ACC112 (cell line): Measurements from ENCODE around the gene PTGFRN.

ENCODE experiments used
- H2AFZ ChIP-seq: fragments of 200-600 bp; sonication (generic); one replicate; pipeline ENCODE4 v1.6.0; 2017; ENCODE audit warnings: antibody characterized with exemption, low read length; ENCODE audit not compliant: unreplicated experiment
- H3K27ac ChIP-seq: fragments of 200-600 bp; sonication (generic); 2 replicates; pipeline ENCODE4 v1.5.1; 2014; ENCODE audit warnings: low read depth, mild to moderate bottlenecking, antibody characterized with exemption, low read length, moderate library complexity
- H3K27me3 ChIP-seq: fragments of 200-600 bp; sonication (generic); 2 replicates; pipeline ENCODE4 v1.6.1; 2014; ENCODE audit warnings: mild to moderate bottlenecking, antibody characterized with exemption, low read length, moderate library complexity, mixed read lengths; ENCODE audit not compliant: insufficient read depth
- H3K36me3 ChIP-seq: fragments of 200-600 bp; sonication (generic); 2 replicates; pipeline ENCODE4 v1.6.1; 2016; ENCODE audit warnings: mild to moderate bottlenecking, antibody characterized with exemption, low read length, moderate library complexity, mixed read lengths; ENCODE audit not compliant: insufficient read depth
- H3K4me1 ChIP-seq: fragments of 200-600 bp; sonication (generic); one replicate; pipeline ENCODE4 v1.6.1; 2016; ENCODE audit warnings: low read length, mixed read lengths; ENCODE audit not compliant: insufficient read depth, unreplicated experiment, control insufficient read depth
- H3K4me3 ChIP-seq: fragments of 200-600 bp; sonication (generic); 2 replicates; pipeline ENCODE4 v1.5.1; 2014; ENCODE audit warnings: mild to moderate bottlenecking, low read depth, low read length
- H3K79me2 ChIP-seq: fragments of 200-600 bp; sonication (generic); one replicate; pipeline ENCODE4 v1.6.0; 2016; ENCODE audit warnings: low read length; ENCODE audit not compliant: control insufficient read depth, unreplicated experiment, insufficient read depth

The PTGFRN gene

DNA sequence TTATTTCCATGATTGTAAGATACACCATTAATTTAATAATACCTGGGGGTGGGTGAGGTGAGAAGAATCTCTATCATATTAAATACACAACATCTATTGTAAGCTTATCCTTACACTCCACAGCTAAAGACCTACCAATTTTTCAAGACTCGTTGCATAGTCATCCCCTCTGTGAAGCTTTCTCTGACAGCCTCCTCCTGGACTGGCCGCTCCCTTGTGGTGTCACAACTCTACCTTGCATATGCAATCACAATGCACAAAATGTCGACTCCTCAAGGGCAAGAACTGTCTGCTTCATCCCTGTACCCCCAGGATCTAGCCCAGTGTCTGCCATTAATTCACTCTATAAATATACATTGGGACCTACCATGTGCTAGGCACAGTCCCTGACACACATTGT, 2.4 kb upstream of the PTGFRN start:
- Histone ChIP-seq H3K36me3 (no peaks in the 10 kb centered on the region), H3K27me3 (0 out of 2 replicates have a peak, but pooled peaks cover under 1% of the 10 kb centered on the region), H3K27ac (no peak overlapping the region), H3K79me2 (peaks cover 14% of the 10 kb centered on the region), H3K4me3 (no peak overlapping the region), H2AFZ (no peak overlapping the region), H3K4me1 (peaks cover 13% of the 10 kb centered on the region)

DNA sequence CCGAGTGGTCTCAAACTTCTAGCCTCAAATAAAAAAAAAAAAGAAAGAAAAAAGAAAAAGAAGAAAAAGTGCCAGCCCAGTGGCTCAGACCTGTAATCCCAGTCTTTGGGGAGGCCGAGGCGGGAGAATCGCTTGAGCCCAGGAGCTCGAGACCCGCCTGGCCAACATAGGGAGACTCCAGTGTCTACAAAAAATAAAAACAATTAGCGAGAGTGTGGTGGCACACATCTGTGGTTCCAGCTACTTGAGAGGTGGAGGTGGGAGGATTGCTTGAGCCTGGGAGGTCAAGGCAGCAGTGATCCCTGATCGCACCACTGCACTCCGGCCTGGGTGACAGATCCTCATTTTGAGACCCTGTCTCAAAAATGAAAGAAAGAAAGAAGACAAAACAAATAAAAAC, 1.4 kb upstream of the PTGFRN start:
- peaks cover 23% of the 10 kb centered on the region for H3K79me2 ChIP-seq
- H3K27ac ChIP-seq: no peak overlapping the region
- H3K4me3 ChIP-seq: no peak overlapping the region
- H2AFZ ChIP-seq: no peak overlapping the region
- no peaks in the 10 kb centered on the region for H3K36me3 ChIP-seq
- H3K27me3 ChIP-seq: no peaks in the 10 kb centered on the region
- peaks cover 13% of the 10 kb centered on the region for H3K4me1 ChIP-seq

DNA sequence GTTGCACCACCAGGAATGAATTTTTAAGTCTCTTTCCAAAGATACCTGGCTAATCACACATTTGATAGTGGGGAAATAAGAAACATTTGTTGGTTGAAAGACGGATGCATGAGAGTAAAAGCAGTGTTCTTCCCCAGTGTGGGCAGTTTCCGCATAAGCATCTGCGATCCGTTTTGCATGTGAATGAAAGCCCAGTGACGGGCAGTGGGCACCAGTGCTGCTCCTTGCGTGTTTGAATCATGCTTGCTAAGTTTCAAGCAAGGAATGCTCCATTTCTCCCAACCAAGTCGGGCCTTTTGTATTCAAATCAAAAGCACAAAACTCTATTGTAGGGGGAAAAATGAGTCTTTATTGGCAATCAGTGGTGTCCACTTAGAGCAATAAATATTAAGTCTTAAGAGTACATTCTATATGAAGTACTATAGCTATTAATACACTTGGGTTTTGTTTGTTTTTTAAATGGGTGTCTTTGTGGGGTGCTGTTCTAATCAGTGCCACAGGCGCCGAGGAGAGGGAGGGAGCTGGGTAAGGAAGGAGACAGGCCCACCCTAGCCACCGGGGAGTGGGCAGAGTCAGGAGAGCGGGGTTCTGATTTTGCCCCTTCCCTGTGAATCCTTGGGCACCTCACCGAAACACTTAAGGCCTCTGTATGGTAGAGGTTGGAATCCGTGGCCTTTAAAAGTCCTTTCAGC, 750 bp upstream of the PTGFRN start:
- H3K79me2 ChIP-seq: peaks cover 26% of the 10 kb centered on the region
- peaks cover 13% of the 10 kb centered on the region for H3K4me1 ChIP-seq
- H2AFZ ChIP-seq: peak overlapping the region; percentile 65
- no peaks in the 10 kb centered on the region for H3K27me3 ChIP-seq
- no peaks in the 10 kb centered on the region for H3K36me3 ChIP-seq
- H3K27ac ChIP-seq: no peak overlapping the region
- peak overlapping the region; percentile 90 for H3K4me3 ChIP-seq

DNA sequence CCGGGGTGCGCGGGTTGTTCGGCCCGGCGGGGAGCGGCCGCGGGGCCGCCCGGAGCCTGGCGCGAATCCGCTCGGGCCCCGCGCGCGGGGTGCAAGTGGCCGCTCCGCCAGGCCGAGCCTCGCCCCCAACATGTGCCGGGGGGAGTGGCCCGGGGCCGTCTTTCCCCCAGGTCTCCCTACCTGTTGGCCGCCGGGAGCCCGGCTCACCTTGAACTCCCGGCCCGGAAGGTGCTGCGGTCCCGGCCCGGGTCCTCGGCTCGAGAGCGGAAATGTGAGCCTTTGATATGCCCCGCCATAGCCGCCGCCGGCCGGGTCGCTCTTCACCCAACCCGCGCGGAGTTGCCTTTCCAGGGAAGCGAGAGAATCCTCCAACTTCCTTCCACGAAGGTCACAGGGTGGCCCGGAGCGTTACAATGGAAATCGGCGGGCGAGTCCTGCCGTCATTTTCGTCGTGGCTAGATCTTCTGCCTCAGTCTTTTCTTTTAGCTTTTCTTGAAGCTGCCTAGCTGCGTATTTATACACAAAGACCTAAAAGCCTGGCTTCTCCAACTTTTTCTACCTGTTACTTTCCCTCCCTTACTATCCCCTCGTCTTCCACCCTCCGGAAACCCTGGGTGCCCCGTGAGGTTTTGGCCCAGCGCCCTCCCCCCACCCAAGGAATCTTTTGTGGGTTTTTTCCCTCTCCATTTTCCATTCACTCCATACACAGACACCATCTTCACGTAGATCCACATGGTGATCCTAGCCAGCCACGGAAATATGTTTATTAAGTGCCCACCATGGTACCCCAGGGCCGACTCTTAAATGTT, 867 bp downstream of the PTGFRN start:
- Histone ChIP-seq H3K27ac (peak overlapping the region; percentile 24; the same call in 1 of the 2 replicates), H2AFZ (peak overlapping the region; percentile 83)

DNA sequence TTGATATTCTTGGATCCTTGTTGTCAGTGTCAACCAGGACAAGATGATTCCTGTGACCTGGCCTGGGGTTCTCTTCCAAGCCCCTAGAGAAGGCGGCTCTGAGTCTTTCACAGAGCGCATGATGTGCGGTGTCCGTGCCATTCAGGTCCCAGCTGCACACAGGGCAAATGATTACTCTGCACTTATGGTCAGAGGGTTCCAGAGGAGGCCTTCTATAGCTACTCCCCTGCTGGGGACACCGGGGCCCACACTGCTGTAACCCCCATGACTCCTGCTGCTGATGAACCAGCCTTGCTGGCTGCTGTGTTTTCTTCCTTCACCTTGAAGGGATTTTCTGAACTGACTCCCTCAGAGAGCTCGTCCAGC, 1.5 kb downstream of the PTGFRN start:
- Histone ChIP-seq H3K4me1 (peaks cover 17% of the 10 kb centered on the region), H3K79me2 (peaks cover 32% of the 10 kb centered on the region), H2AFZ (no peak overlapping the region), H3K27ac (no peak overlapping the region), H3K27me3 (no peaks in the 10 kb centered on the region), H3K36me3 (no peaks in the 10 kb centered on the region), H3K4me3 (peak overlapping the region; percentile 90)

More for the DNA sequence above, 867 bp downstream of the PTGFRN start:
- H3K4me1 ChIP-seq: peaks cover 17% of the 10 kb centered on the region
- H3K79me2 ChIP-seq: peaks cover 31% of the 10 kb centered on the region
- H3K4me3 ChIP-seq: peak overlapping the region; percentile 90
- H3K27me3 ChIP-seq: no peaks in the 10 kb centered on the region
- H3K36me3 ChIP-seq: no peaks in the 10 kb centered on the region

DNA sequence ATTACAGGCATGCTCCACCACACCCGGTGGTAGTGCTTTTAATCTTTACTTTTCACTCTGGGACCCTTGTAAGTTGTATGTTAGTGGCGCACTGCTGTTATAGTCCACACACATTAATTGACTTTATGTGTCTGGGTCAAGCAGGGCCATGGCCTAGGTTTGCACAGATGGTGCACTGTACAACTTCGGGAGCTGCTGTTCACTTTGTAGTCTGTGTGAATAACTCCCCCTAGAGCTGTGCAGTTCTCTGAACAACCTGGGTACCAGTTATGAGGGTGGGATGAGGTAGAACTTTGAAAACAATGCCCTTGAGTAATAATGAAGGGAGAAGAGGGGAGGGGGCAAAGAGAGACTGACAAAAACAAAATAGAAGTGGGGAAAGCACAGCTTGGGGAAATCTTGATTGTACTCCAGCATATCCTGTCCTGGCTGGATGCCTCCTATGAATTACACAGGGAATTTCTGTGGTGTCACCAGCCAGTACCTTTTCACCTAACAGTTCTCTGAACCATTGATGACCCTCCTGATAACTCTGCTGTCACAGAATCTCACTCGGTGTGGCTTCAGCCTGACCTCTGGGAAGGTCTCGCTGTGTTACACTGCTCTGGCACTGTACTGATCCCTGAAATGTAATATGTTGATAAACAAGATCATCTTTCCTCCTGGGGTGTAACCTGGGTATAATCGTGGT, 2.2 kb downstream of the PTGFRN start:
- Histone ChIP-seq H3K79me2 (peaks cover 39% of the 10 kb centered on the region), H3K27ac (no peak overlapping the region), H3K36me3 (no peaks in the 10 kb centered on the region), H3K4me1 (peaks cover 21% of the 10 kb centered on the region), H2AFZ (no peak overlapping the region), H3K27me3 (no peaks in the 10 kb centered on the region), H3K4me3 (no peak overlapping the region)

DNA sequence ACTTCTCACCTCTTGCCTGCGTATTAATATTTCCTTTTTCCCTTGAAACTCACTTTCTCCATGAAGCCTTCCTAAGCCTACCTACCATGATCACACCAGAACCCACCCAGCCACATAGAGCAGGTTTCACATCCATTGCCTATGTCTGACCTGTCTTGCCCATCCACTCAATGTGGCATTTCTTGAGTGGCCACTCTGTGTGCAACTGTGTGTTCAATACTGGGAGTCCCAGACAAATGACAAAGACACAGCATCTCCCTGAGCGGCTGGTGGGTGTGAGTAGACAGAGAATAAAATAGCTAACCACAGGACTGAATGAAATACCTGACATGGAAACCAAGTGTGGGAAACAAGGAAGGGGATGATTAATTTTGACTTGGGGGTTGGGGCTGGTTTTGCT, 3.1 kb downstream of the PTGFRN start:
- Histone ChIP-seq H3K27me3 (no peaks in the 10 kb centered on the region), H3K36me3 (no peaks in the 10 kb centered on the region), H2AFZ (no peak overlapping the region), H3K4me1 (peaks cover 21% of the 10 kb centered on the region), H3K79me2 (peaks cover 42% of the 10 kb centered on the region), H3K27ac (no peak overlapping the region), H3K4me3 (no peak overlapping the region)

DNA sequence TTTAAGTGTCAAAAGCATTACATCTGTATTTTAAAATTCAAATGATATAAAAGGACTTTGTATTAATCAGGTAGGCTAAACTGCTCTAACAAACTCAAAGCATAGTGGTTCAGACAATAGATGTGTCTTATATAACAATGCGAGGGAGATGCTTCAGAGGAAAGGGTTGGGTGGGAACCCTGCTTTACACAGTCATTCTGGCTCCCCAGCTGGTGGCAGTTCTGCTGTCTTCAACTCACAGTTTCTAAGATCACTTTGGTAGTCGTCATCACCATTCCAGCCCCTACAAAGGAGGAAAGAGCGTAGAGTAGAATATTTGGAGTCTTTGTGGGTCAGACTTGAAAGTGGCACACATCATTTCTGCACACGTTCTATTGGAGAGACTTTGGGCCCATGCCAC, 4.2 kb downstream of the PTGFRN start:
- Histone ChIP-seq H3K27me3 (no peaks in the 10 kb centered on the region), H3K27ac (no peak overlapping the region), H3K79me2 (peaks cover 42% of the 10 kb centered on the region), H2AFZ (no peak overlapping the region), H3K4me1 (peaks cover 20% of the 10 kb centered on the region), H3K4me3 (no peak overlapping the region), H3K36me3 (no peaks in the 10 kb centered on the region)

DNA sequence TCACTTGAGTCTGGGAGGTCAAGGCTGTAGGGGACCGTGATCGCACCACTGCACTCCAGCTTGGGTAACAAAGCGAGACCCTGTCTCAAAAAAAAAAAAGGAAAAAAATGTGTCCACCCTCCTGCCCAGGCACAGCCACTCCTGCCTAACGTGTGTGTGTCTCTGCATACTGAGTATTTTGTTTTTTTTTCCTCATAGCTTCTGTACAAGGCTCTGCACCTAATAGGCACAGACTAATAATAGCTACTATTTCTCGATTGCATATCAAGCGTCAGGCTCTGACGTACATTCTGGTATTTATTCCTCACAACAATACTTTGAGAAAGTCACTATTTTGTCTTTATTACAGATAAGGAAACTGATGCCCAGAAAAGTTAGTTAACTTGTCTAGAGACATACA, 5.0 kb downstream of the PTGFRN start:
- no peak overlapping the region for H2AFZ ChIP-seq
- H3K79me2 ChIP-seq: peaks cover 42% of the 10 kb centered on the region
- peaks cover 20% of the 10 kb centered on the region for H3K4me1 ChIP-seq
- peak overlapping the region; percentile 28; the same call in 1 of the 2 replicates for H3K4me3 ChIP-seq
- H3K27me3 ChIP-seq: no peaks in the 10 kb centered on the region
- no peak overlapping the region for H3K27ac ChIP-seq
- H3K36me3 ChIP-seq: no peaks in the 10 kb centered on the region

DNA sequence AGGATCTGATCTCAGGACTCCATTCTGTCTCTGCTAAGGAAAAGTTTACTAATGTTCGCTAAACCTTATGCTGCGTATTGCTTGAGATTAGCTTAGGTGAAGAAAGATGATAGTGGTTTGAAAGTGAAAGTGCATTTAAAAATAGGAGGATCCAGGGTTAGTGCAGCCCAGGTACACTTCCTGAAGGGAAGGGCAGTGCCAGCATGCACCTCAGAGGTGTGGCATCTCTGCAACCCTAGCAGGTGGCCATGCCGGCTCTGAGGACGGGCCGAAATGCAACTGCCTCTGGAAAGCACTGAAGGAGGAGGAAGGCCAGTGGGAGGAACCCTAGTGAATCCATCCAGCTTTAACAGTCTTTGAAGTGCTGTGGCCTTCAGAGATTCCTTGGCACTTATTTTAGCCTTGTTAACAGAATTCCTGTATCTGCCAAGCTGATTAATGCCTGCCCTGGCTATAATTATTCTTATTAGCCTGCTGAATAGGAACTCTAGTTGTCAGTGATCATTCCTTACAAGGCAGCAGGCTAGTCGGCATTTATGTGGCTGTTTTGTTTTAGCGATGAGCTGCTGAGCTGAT, 5.5 kb downstream of the PTGFRN start:
- H3K27me3 ChIP-seq: no peaks in the 10 kb centered on the region
- H3K4me3 ChIP-seq: peak overlapping the region; percentile 28; the same call in 1 of the 2 replicates
- peaks cover 42% of the 10 kb centered on the region for H3K79me2 ChIP-seq
- H3K36me3 ChIP-seq: no peaks in the 10 kb centered on the region
- no peak overlapping the region for H3K27ac ChIP-seq
- no peak overlapping the region for H2AFZ ChIP-seq
- peaks cover 25% of the 10 kb centered on the region for H3K4me1 ChIP-seq
